ENCODE measurements around the gene PHF1.

Gene PHF1

GRCh38 chr6:33426590-33427511 is 16.0 kb downstream of the PHF1 start:
- Histone ChIP-seq H3K4me3 (ENCODE audit: low read length in 2 of 2) (peak overlapping the region; percentile 70 to 86), H3K9me3 (ENCODE audit: control insufficient read depth in 2 of 2, low read length in 2 of 2) (no peaks in the 10 kb centered on the region), H3K4me1 (ENCODE audit: control insufficient read depth in 2 of 2, insufficient read depth in 2 of 2, low read length in 2 of 2) (peaks cover 30 to 33% of the 10 kb centered on the region in 2 donors), H3K27me3 (ENCODE audit: control insufficient read depth in 2 of 2, insufficient read depth in 2 of 2, low read length in 2 of 2) (no peaks in the 10 kb centered on the region), H3K9ac (ENCODE audit: low read depth in 1 of 2, low read length in 2 of 2) (peak overlapping the region; percentile 58 to 70), H3K36me3 (ENCODE audit: control insufficient read depth in 2 of 2, insufficient read depth in 2 of 2, low read length in 2 of 2) (no peaks in the 10 kb centered on the region), H3K27ac (ENCODE audit: low read depth in 2 of 2, low read length in 2 of 2) (peak overlapping the region; percentile 89 to 92)

- peak overlapping the region; percentile 26 to 56 for H3K27ac ChIP-seq (ENCODE audit: low read depth in 2 of 2, low read length in 2 of 2)
- peak overlapping the region; percentile 58 to 70 for H3K9ac ChIP-seq (ENCODE audit: low read depth in 1 of 2, low read length in 2 of 2)
Observed at GRCh38 chr6:33427585-33428223, 16.9 kb downstream of the PHF1 start.

GRCh38 chr6:33428224-33428965 is 17.6 kb downstream of the PHF1 start:
- H3K9me3 ChIP-seq (ENCODE audit: control insufficient read depth in 2 of 2, low read length in 2 of 2), result no peaks in the 10 kb centered on the region
- no peaks in the 10 kb centered on the region for H3K36me3 ChIP-seq (ENCODE audit: control insufficient read depth in 2 of 2, insufficient read depth in 2 of 2, low read length in 2 of 2)
- H3K4me3 ChIP-seq (ENCODE audit: low read length in 2 of 2), result peak overlapping the region; percentile 40 to 66
- H3K27me3 ChIP-seq (ENCODE audit: control insufficient read depth in 2 of 2, insufficient read depth in 2 of 2, low read length in 2 of 2), result no peaks in the 10 kb centered on the region
- peak overlapping the region; percentile 17 to 58 for H3K9ac ChIP-seq (ENCODE audit: low read depth in 1 of 2, low read length in 2 of 2)
- H3K4me1 ChIP-seq (ENCODE audit: control insufficient read depth in 2 of 2, insufficient read depth in 2 of 2, low read length in 2 of 2), result peaks cover 30 to 33% of the 10 kb centered on the region in 2 donors
- peak overlapping the region; percentile 39 to 56 for H3K27ac ChIP-seq (ENCODE audit: low read depth in 2 of 2, low read length in 2 of 2)

More at GRCh38 chr6:33427585-33428223, 16.9 kb downstream of the PHF1 start:
- peak overlapping the region; percentile 55 to 72 for H3K4me3 ChIP-seq (ENCODE audit: low read length in 2 of 2)
- no peaks in the 10 kb centered on the region for H3K36me3 ChIP-seq (ENCODE audit: control insufficient read depth in 2 of 2, insufficient read depth in 2 of 2, low read length in 2 of 2)
- no peaks in the 10 kb centered on the region for H3K9me3 ChIP-seq (ENCODE audit: control insufficient read depth in 2 of 2, low read length in 2 of 2)
- peaks cover 30 to 33% of the 10 kb centered on the region in 2 donors for H3K4me1 ChIP-seq (ENCODE audit: control insufficient read depth in 2 of 2, insufficient read depth in 2 of 2, low read length in 2 of 2)
- no peaks in the 10 kb centered on the region for H3K27me3 ChIP-seq (ENCODE audit: control insufficient read depth in 2 of 2, insufficient read depth in 2 of 2, low read length in 2 of 2)

DNA sequence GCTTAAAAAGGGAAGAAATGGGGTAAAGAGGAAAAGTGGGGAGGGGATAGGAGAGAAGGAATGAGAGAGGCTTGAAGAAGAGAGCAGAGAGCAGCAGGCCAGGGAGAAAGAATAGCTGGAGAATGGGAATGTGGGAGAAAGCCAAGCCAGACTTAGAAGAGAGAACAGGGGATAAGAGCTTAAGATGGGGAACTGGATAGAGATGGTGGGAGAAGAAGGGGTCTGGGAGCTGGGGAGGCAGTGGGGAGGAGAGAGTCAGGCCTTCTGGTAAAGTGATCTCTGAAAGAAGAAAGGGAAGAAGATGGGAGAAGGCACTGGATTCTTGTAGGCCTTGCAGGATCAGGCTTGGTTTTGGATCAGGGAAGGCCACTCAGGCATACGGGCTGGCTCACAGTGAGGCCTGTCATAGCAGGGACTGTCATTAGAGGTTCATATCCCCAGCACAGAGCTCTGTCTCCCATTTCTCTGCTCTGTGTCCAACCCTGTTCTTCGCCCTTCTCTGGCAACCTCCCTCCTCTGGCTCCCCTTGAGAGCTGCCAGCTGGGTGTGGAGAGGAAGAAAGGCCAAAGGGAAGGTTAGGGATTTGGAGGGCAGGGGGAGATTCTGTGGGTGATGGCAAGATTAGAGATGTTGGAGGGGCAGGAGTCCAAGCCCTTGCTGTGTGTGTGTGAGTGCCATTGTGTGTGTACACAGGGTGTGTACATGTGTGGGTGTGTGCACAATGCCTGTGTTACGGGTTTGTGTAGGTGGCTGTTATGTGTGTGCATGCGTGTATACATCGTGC is 18.3 kb downstream of the PHF1 start:
- Histone ChIP-seq H3K27me3 (ENCODE audit: control insufficient read depth in 2 of 2, insufficient read depth in 2 of 2, low read length in 2 of 2) (no peaks in the 10 kb centered on the region), H3K4me3 (ENCODE audit: low read length in 2 of 2) (no peak overlapping the region), H3K9me3 (ENCODE audit: control insufficient read depth in 2 of 2, low read length in 2 of 2) (no peaks in the 10 kb centered on the region), H3K27ac (ENCODE audit: low read depth in 2 of 2, low read length in 2 of 2) (peak overlapping the region; percentile 43 to 56), H3K4me1 (ENCODE audit: control insufficient read depth in 2 of 2, insufficient read depth in 2 of 2, low read length in 2 of 2) (peaks cover 30 to 33% of the 10 kb centered on the region in 2 donors), H3K9ac (ENCODE audit: low read depth in 1 of 2, low read length in 2 of 2) (peak overlapping the region; percentile 1 to 17), H3K36me3 (ENCODE audit: control insufficient read depth in 2 of 2, insufficient read depth in 2 of 2, low read length in 2 of 2) (no peaks in the 10 kb centered on the region)

DNA sequence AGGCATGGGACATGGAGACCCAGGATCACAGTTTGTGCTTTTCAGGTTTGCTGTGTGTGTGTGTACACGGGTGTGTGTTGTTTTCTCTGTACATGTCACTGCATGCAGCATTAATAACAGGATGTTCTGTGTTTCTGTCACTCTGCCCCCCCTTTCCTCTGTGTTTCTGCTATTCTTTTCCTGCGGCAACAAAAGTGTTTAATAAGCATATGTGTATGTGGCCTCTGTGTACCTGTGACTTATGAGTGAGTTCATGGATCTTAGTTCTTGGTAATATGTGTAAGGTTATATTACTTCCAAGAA is 18.9 kb downstream of the PHF1 start:
- no peak overlapping the region for H3K4me3 ChIP-seq (ENCODE audit: low read length in 2 of 2)
- peak overlapping the region in 1 of 2 donors; percentile 1 for H3K9ac ChIP-seq (ENCODE audit: low read depth in 1 of 2, low read length in 2 of 2)
- H3K36me3 ChIP-seq (ENCODE audit: control insufficient read depth in 2 of 2, insufficient read depth in 2 of 2, low read length in 2 of 2), result no peaks in the 10 kb centered on the region
- H3K27ac ChIP-seq (ENCODE audit: low read depth in 2 of 2, low read length in 2 of 2), result peak overlapping the region; percentile 43 to 56
- no peaks in the 10 kb centered on the region for H3K27me3 ChIP-seq (ENCODE audit: control insufficient read depth in 2 of 2, insufficient read depth in 2 of 2, low read length in 2 of 2)
- H3K4me1 ChIP-seq (ENCODE audit: control insufficient read depth in 2 of 2, insufficient read depth in 2 of 2, low read length in 2 of 2), result peaks cover 27 to 29% of the 10 kb centered on the region in 2 donors
- H3K9me3 ChIP-seq (ENCODE audit: control insufficient read depth in 2 of 2, low read length in 2 of 2), result no peaks in the 10 kb centered on the region

DNA sequence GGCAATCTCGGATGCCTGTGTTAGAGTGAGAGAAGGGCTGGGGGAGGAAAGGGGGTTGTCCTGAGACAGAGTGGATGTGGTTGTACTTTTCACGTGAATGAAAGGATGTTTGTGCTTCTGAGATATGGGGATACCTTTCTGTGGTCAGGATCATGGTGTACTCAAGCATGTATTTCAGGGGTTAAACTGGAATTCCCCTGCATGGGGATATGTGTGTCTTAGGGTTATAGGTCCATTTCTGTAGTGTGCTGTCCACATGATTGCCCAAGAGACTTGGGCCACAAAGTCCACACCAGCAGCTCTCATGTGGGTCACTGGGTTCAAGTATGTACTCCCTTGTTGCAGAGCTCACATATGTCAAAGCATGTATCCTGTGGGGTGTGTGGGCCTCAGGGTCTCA is 19.5 kb downstream of the PHF1 start:
- Histone ChIP-seq H3K27ac (ENCODE audit: low read depth in 2 of 2, low read length in 2 of 2) (no peak overlapping the region), H3K36me3 (ENCODE audit: control insufficient read depth in 2 of 2, insufficient read depth in 2 of 2, low read length in 2 of 2) (no peaks in the 10 kb centered on the region), H3K4me3 (ENCODE audit: low read length in 2 of 2) (no peak overlapping the region), H3K27me3 (ENCODE audit: control insufficient read depth in 2 of 2, insufficient read depth in 2 of 2, low read length in 2 of 2) (no peaks in the 10 kb centered on the region), H3K4me1 (ENCODE audit: control insufficient read depth in 2 of 2, insufficient read depth in 2 of 2, low read length in 2 of 2) (peaks cover 20 to 23% of the 10 kb centered on the region in 2 donors), H3K9ac (ENCODE audit: low read depth in 1 of 2, low read length in 2 of 2) (no peak overlapping the region), H3K9me3 (ENCODE audit: control insufficient read depth in 2 of 2, low read length in 2 of 2) (no peaks in the 10 kb centered on the region)

GRCh38 chr6:33430991-33431879 is 20.4 kb downstream of the PHF1 start:
- H3K27ac ChIP-seq (ENCODE audit: low read depth in 2 of 2, low read length in 2 of 2), result no peak overlapping the region
- no peak overlapping the region for H3K9ac ChIP-seq (ENCODE audit: low read depth in 1 of 2, low read length in 2 of 2)
- no peaks in the 10 kb centered on the region for H3K27me3 ChIP-seq (ENCODE audit: control insufficient read depth in 2 of 2, insufficient read depth in 2 of 2, low read length in 2 of 2)
- H3K36me3 ChIP-seq (ENCODE audit: control insufficient read depth in 2 of 2, insufficient read depth in 2 of 2, low read length in 2 of 2), result peaks cover 0 to 3% of the 10 kb centered on the region in 2 donors
- peaks cover 20 to 22% of the 10 kb centered on the region in 2 donors for H3K4me1 ChIP-seq (ENCODE audit: control insufficient read depth in 2 of 2, insufficient read depth in 2 of 2, low read length in 2 of 2)
- H3K9me3 ChIP-seq (ENCODE audit: control insufficient read depth in 2 of 2, low read length in 2 of 2), result no peaks in the 10 kb centered on the region
- H3K4me3 ChIP-seq (ENCODE audit: low read length in 2 of 2), result peak overlapping the region in 1 of 2 donors; percentile 47

DNA sequence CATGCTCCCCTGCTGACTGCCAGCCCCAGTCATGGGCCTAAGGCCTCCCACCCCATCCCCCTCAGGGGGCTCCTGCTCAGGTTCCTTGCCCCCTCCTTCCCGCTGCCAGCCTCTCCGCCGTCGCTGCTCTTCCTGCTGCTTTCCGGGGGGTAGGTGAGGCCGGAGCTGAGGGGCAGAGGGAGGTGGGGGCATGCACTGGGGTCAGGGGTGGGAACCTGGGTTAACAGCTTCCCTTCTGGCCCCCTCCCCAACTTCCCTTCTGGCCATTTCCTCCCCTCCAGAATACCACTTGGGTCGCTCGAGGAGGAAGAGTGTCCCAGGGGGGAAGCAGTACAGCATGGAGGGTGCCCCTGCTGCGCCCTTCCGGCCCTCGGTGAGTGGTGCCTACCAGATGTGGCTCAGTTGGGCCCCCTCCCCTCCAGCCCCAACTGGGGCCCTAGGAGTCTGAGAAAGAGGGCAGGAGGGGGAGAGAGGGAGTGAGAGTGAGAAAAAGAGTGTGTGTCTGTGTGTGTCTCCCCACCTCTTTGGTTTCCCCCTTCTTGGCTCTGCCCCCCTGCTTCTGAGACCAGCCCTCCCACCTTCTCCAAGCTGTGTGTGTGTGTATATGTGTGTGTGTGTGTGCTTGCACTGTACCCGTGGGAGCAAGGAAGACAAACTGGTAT is 21.2 kb downstream of the PHF1 start:
- H3K4me1 ChIP-seq (ENCODE audit: control insufficient read depth in 2 of 2, insufficient read depth in 2 of 2, low read length in 2 of 2), result peaks cover 20 to 21% of the 10 kb centered on the region in 2 donors
- no peaks in the 10 kb centered on the region for H3K9me3 ChIP-seq (ENCODE audit: control insufficient read depth in 2 of 2, low read length in 2 of 2)
- no peak overlapping the region for H3K27ac ChIP-seq (ENCODE audit: low read depth in 2 of 2, low read length in 2 of 2)
- no peaks in the 10 kb centered on the region for H3K27me3 ChIP-seq (ENCODE audit: control insufficient read depth in 2 of 2, insufficient read depth in 2 of 2, low read length in 2 of 2)
- H3K36me3 ChIP-seq (ENCODE audit: control insufficient read depth in 2 of 2, insufficient read depth in 2 of 2, low read length in 2 of 2), result peaks cover 0 to 7% of the 10 kb centered on the region in 2 donors
- H3K9ac ChIP-seq (ENCODE audit: low read depth in 1 of 2, low read length in 2 of 2), result no peak overlapping the region
- H3K4me3 ChIP-seq (ENCODE audit: low read length in 2 of 2), result no peak overlapping the region
